Lower leg skin (tissue), 3 donors: ENCODE results near the gene ENAM.

Experiments used
- CTCF ChIP-seq, 3 donors: fragments of 450-650 bp; IDR thresholded peaks; one replicate each; pipeline ENCODE4 v1.5.1; 2016; ENCODE audit warnings: antibody characterized with exemption in 3 of 3, mild to moderate bottlenecking in 3 of 3, moderate library complexity in 2 of 3
- POLR2A ChIP-seq, 2 donors: fragments of 450-650 bp; IDR thresholded peaks; one replicate each; pipeline ENCODE4 v1.6.1; 2016 to 2017; ENCODE audit warnings: antibody characterized with exemption in 2 of 2, mild to moderate bottlenecking in 1 of 2, moderate library complexity in 1 of 2

GRCh38 chr4:70680934-70681333 lies 52.4 kb downstream of the ENAM start:
- TF ChIP-seq POLR2A (IDR thresholded peaks at IDR 0.05) (no peak), CTCF (IDR thresholded peaks at IDR 0.05) (no peak)
